Astrocyte (in vitro differentiated cells and primary cell): ENCODE data around the gene CDC42BPG.

Source experiments
- EZH2 ChIP-seq: IDR thresholded peaks from 2 replicates; pipeline ENCODE4 v1.6.1; 2012; ENCODE audit warnings: mild to moderate bottlenecking, low read length, inconsistent platforms; ENCODE audit not compliant: insufficient read depth
- TF ChIP-seq, protein P1 (sequence below): IDR thresholded peaks from 2 replicates; pipeline ENCODE4 v1.5.1; 2011; ENCODE audit warnings: low read depth, mild to moderate bottlenecking, inconsistent platforms, low read length, moderate library complexity; ENCODE audit not compliant: insufficient read depth

- no peak for TF ChIP-seq EZH2
- TF ChIP-seq, protein P1, sequence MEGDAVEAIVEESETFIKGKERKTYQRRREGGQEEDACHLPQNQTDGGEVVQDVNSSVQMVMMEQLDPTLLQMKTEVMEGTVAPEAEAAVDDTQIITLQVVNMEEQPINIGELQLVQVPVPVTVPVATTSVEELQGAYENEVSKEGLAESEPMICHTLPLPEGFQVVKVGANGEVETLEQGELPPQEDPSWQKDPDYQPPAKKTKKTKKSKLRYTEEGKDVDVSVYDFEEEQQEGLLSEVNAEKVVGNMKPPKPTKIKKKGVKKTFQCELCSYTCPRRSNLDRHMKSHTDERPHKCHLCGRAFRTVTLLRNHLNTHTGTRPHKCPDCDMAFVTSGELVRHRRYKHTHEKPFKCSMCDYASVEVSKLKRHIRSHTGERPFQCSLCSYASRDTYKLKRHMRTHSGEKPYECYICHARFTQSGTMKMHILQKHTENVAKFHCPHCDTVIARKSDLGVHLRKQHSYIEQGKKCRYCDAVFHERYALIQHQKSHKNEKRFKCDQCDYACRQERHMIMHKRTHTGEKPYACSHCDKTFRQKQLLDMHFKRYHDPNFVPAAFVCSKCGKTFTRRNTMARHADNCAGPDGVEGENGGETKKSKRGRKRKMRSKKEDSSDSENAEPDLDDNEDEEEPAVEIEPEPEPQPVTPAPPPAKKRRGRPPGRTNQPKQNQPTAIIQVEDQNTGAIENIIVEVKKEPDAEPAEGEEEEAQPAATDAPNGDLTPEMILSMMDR, result no peak
These were observed 9.7 kb upstream of the CDC42BPG start for GRCh38 chr11:64854157-64854533.
